8988T (cell line): ENCODE results near the gene GSG1L.

Experiments used
- DNase-seq: peaks from one replicate; pipeline ENCODE4 v3.0.0; 2011

Gene GSG1L

GRCh38 chr16:28090646-28091377 is 27.3 kb upstream of the GSG1L start:
- DNase-seq = peak; percentile 51

GRCh38 chr16:28089992-28090365 is 26.5 kb upstream of the GSG1L start:
- no peak for DNase-seq

- no peak for DNase-seq
Measured at GRCh38 chr16:28089205-28089991, 25.9 kb upstream of the GSG1L start.

- DNase-seq = no peak
Measured at GRCh38 chr16:28087675-28088300, 24.3 kb upstream of the GSG1L start.

- DNase-seq = no peak
Measured at GRCh38 chr16:28087140-28087660, 23.7 kb upstream of the GSG1L start.

- DNase-seq = no peak
Measured at GRCh38 chr16:28086186-28087139, 22.9 kb upstream of the GSG1L start.

GRCh38 chr16:28085389-28086171 is 22.1 kb upstream of the GSG1L start:
- DNase-seq = no peak

- DNase-seq = no peak
Measured at GRCh38 chr16:28084209-28084608, 20.7 kb upstream of the GSG1L start.

- DNase-seq = no peak
Measured at GRCh38 chr16:28082624-28083023, 19.1 kb upstream of the GSG1L start.

- no peak for DNase-seq
Measured at GRCh38 chr16:28081391-28081968, 18.0 kb upstream of the GSG1L start.

GRCh38 chr16:28078261-28078660 is 14.7 kb upstream of the GSG1L start:
- DNase-seq = no peak

- no peak for DNase-seq
Measured at GRCh38 chr16:28073836-28074235, 10.3 kb upstream of the GSG1L start.

- no peak for DNase-seq
Measured at GRCh38 chr16:28072087-28072486, 8.6 kb upstream of the GSG1L start.

- DNase-seq = no peak
Measured at GRCh38 chr16:28069971-28070794, 6.7 kb upstream of the GSG1L start.

GRCh38 chr16:28068976-28069375 is 5.5 kb upstream of the GSG1L start:
- DNase-seq = no peak

GRCh38 chr16:28067604-28068379 is 4.3 kb upstream of the GSG1L start:
- no peak for DNase-seq

GRCh38 chr16:28064706-28065249 is 1.3 kb upstream of the GSG1L start:
- no peak for DNase-seq

GRCh38 chr16:28064150-28064549 is 636 bp upstream of the GSG1L start:
- DNase-seq = no peak

GRCh38 chr16:28062847-28063521 is 530 bp downstream of the GSG1L start:
- no peak for DNase-seq
